CD4-positive, alpha-beta T cell treated with Interleukin-1 beta for 1 hour (primary cell): ENCODE results near the gene UGT1A3.

Experiments
- DNase-seq, 2 donors: peaks; one replicate each; pipeline ENCODE4 v3.0.0-alpha.2; 2020 to 2022

UGT1A3 gene

GRCh38 chr2:233761040-233761769, 32.4 kb downstream of the UGT1A3 start:
- no peak for DNase-seq

- DNase-seq = no peak
Observed at GRCh38 chr2:233764264-233764663, 35.4 kb downstream of the UGT1A3 start.

- no peak for DNase-seq
Observed at GRCh38 chr2:233764761-233765160, 35.9 kb downstream of the UGT1A3 start.

GRCh38 chr2:233766416-233766815, 37.6 kb downstream of the UGT1A3 start:
- no peak for DNase-seq

GRCh38 chr2:233768076-233768475, 39.2 kb downstream of the UGT1A3 start:
- no peak for DNase-seq

GRCh38 chr2:233769260-233769659, 40.4 kb downstream of the UGT1A3 start:
- no peak for DNase-seq

GRCh38 chr2:233772153-233772552, 43.3 kb downstream of the UGT1A3 start:
- no peak for DNase-seq

- DNase-seq = no peak
Observed at GRCh38 chr2:233772583-233772982, 43.7 kb downstream of the UGT1A3 start.

GRCh38 chr2:233773854-233774253, 45.0 kb downstream of the UGT1A3 start:
- DNase-seq = no peak

- DNase-seq = no peak
Observed at GRCh38 chr2:233775414-233775813, 46.6 kb downstream of the UGT1A3 start.

- DNase-seq = no peak
Observed at GRCh38 chr2:233778030-233778429, 49.2 kb downstream of the UGT1A3 start, which contains the start of gene MROH2A. MROH2A (plus strand) TSS chr2:233778330; CDS start chr2:233779359, 1,029 bp downstream.

- no peak for DNase-seq
Observed at GRCh38 chr2:233779722-233780121, 50.9 kb downstream of the UGT1A3 start.

- DNase-seq = no peak
Observed at GRCh38 chr2:233780771-233781170, 51.9 kb downstream of the UGT1A3 start.

GRCh38 chr2:233789554-233789953, 60.7 kb downstream of the UGT1A3 start:
- DNase-seq = no peak

GRCh38 chr2:233791151-233791882, 62.5 kb downstream of the UGT1A3 start:
- no peak for DNase-seq

GRCh38 chr2:233791883-233792329, 63.1 kb downstream of the UGT1A3 start:
- DNase-seq = no peak

- no peak for DNase-seq
Observed at GRCh38 chr2:233792720-233793119, 63.9 kb downstream of the UGT1A3 start.

- no peak for DNase-seq
Observed at GRCh38 chr2:233793465-233794127, 64.8 kb downstream of the UGT1A3 start.

GRCh38 chr2:233794128-233794658, 65.4 kb downstream of the UGT1A3 start:
- no peak for DNase-seq

- no peak for DNase-seq
Observed at GRCh38 chr2:233795735-233796171, 66.9 kb downstream of the UGT1A3 start.

- DNase-seq = no peak
Observed at GRCh38 chr2:233796254-233796653, 67.4 kb downstream of the UGT1A3 start.

GRCh38 chr2:233798335-233799086, 69.7 kb downstream of the UGT1A3 start:
- DNase-seq = no peak
